SK-N-SH (cell line): Measurements from ENCODE around the gene PLXNB3.

Source experiments
- CHD2 ChIP-seq: fragments of 150-350 bp; IDR thresholded peaks from 2 replicates; pipeline ENCODE4 v1.6.1; 2018; ENCODE audit warnings: low read length; ENCODE audit not compliant: partially characterized antibody
- CTCF ChIP-seq: fragments of 200-600 bp; sonication (generic); IDR thresholded peaks from 2 replicates; pipeline ENCODE4 v1.6.1; 2017; ENCODE audit warnings: antibody characterized with exemption, mild to moderate bottlenecking, moderate library complexity
- ELF1 ChIP-seq: IDR thresholded peaks from 2 replicates; pipeline ENCODE4 v1.4.0; 2012
- JUND ChIP-seq: IDR thresholded peaks from 2 replicates; pipeline ENCODE4 v1.4.0; 2012
- MEF2A ChIP-seq: IDR thresholded peaks from 2 replicates; pipeline ENCODE4 v1.4.0; 2012; ENCODE audit warnings: low read depth, borderline replicate concordance
- PBX3 ChIP-seq: IDR thresholded peaks from 2 replicates; pipeline ENCODE4; 2012
- POLR2AphosphoS5 ChIP-seq: IDR thresholded peaks from 2 replicates; pipeline ENCODE4 v1.6.1; 2012; ENCODE audit warnings: low read depth, low read length
- SMC3 ChIP-seq: IDR thresholded peaks from 2 replicates; pipeline ENCODE4 v1.6.1; 2012; ENCODE audit warnings: low read depth, low read length, improper control_type of control experiment
- USF2 ChIP-seq: fragments of 150-350 bp; IDR thresholded peaks from 2 replicates; pipeline ENCODE4 v1.6.1; 2017; ENCODE audit warnings: antibody characterized with exemption, low read length, low read depth, borderline replicate concordance
- ZBTB33 ChIP-seq: IDR thresholded peaks from 2 replicates; pipeline ENCODE4 v1.4.0; 2012; ENCODE audit warnings: low read depth, borderline replicate concordance

- TF ChIP-seq USF2 (no peak), CTCF (no peak), CHD2 (no peak), ZBTB33 (no peak), MEF2A (no peak), PBX3 (no peak), SMC3 (no peak), ELF1 (no peak), JUND (no peak), POLR2AphosphoS5 (no peak)
These were observed 28.3 kb downstream of the PLXNB3 start for GRCh38 chrX:153792368-153792767.
